ENCODE measurements around the gene PAMR1. TPM values are rescaled to one million over a fixed set of nuclear protein-coding genes. Genes with fewer than 3 reads are reported as not detected.

The PAMR1 gene
- total and polyA plus RNA-seq, 9 of the 15 experiments (the other 6 are each of a cell fraction or from before 2014, with no cell fraction given), result not detected

DNA sequence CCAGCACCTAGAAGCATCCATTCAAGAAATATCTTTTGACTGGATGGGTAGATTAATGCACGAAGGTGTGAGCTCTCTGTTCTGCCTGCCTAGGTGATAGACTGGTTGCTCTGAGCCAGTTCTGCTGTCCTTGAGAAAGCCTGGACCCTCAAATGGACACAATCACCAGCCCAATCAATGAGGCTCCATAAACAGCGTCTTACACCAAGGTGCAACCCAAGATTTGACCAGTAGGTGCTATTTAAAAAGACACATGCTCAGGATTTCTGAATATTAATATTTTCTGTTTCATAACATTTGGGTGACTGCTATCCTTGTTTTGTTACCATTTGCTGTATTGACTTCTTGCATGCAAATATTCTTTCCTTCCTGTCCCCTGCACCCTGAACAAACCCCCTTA, 39.0 kb downstream of the PAMR1 start:
- CTCF ChIA-PET (ENCODE audit: low intra/inter-chr PET ratio), result interaction anchor here (1.5 kb wide), 1 partner anchor 561 kb away, joined by 3 read pairs; no protein-coding TSS in a partner anchor
- TF ChIP-seq JUND (IDR thresholded peaks at IDR 0.05; ENCODE audit: borderline replicate concordance, low read depth, low read length) (no peak), JUND (tag; IDR thresholded peaks at IDR 0.05; ENCODE audit: borderline replicate concordance, low read depth, low read length) (no peak), ZNF785 (CRISPR knock-in tag; IDR thresholded peaks at IDR 0.05) (no peak), HOXB6 (CRISPR knock-in tag; IDR thresholded peaks at IDR 0.05; ENCODE audit: borderline replicate concordance) (no peak), NFRKB (IDR thresholded peaks at IDR 0.05; ENCODE audit: low read depth) (no peak), ZNF589 (CRISPR knock-in tag; IDR thresholded peaks at IDR 0.05; ENCODE audit: low read depth) (no peak), KHSRP (IDR thresholded peaks at IDR 0.05) (no peak), XRCC4 (IDR thresholded peaks at IDR 0.05; ENCODE audit: extremely low read depth, insufficient read depth, insufficient read length) (no peak), YY1 (IDR thresholded peaks at IDR 0.05; ENCODE audit: borderline replicate concordance in 1 of 3, control insufficient read depth in 1 of 3, extremely low read depth in 1 of 3, insufficient read depth in 3 of 3, insufficient read length in 1 of 3, insufficient replicate concordance in 2 of 3, low read depth in 1 of 3, low read length in 2 of 3) (no peak), DMBX1 (CRISPR knock-in tag; IDR thresholded peaks at IDR 0.05; ENCODE audit: borderline replicate concordance) (no peak)
- TF ChIP-seq, protein P1, sequence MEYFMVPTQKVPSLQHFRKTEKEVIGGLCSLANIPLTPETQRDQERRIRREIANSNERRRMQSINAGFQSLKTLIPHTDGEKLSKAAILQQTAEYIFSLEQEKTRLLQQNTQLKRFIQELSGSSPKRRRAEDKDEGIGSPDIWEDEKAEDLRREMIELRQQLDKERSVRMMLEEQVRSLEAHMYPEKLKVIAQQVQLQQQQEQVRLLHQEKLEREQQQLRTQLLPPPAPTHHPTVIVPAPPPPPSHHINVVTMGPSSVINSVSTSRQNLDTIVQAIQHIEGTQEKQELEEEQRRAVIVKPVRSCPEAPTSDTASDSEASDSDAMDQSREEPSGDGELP (CRISPR knock-in tag; IDR thresholded peaks at IDR 0.05; ENCODE audit: borderline replicate concordance), result no peak
- TF ChIP-seq, protein P2, sequence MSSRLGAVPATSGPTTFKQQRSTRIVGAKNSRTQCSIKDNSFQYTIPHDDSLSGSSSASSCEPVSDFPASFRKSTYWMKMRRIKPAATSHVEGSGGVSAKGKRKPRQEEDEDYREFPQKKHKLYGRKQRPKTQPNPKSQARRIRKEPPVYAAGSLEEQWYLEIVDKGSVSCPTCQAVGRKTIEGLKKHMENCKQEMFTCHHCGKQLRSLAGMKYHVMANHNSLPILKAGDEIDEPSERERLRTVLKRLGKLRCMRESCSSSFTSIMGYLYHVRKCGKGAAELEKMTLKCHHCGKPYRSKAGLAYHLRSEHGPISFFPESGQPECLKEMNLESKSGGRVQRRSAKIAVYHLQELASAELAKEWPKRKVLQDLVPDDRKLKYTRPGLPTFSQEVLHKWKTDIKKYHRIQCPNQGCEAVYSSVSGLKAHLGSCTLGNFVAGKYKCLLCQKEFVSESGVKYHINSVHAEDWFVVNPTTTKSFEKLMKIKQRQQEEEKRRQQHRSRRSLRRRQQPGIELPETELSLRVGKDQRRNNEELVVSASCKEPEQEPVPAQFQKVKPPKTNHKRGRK (tag; IDR thresholded peaks at IDR 0.05), result no peak
- TF ChIP-seq, protein P3, sequence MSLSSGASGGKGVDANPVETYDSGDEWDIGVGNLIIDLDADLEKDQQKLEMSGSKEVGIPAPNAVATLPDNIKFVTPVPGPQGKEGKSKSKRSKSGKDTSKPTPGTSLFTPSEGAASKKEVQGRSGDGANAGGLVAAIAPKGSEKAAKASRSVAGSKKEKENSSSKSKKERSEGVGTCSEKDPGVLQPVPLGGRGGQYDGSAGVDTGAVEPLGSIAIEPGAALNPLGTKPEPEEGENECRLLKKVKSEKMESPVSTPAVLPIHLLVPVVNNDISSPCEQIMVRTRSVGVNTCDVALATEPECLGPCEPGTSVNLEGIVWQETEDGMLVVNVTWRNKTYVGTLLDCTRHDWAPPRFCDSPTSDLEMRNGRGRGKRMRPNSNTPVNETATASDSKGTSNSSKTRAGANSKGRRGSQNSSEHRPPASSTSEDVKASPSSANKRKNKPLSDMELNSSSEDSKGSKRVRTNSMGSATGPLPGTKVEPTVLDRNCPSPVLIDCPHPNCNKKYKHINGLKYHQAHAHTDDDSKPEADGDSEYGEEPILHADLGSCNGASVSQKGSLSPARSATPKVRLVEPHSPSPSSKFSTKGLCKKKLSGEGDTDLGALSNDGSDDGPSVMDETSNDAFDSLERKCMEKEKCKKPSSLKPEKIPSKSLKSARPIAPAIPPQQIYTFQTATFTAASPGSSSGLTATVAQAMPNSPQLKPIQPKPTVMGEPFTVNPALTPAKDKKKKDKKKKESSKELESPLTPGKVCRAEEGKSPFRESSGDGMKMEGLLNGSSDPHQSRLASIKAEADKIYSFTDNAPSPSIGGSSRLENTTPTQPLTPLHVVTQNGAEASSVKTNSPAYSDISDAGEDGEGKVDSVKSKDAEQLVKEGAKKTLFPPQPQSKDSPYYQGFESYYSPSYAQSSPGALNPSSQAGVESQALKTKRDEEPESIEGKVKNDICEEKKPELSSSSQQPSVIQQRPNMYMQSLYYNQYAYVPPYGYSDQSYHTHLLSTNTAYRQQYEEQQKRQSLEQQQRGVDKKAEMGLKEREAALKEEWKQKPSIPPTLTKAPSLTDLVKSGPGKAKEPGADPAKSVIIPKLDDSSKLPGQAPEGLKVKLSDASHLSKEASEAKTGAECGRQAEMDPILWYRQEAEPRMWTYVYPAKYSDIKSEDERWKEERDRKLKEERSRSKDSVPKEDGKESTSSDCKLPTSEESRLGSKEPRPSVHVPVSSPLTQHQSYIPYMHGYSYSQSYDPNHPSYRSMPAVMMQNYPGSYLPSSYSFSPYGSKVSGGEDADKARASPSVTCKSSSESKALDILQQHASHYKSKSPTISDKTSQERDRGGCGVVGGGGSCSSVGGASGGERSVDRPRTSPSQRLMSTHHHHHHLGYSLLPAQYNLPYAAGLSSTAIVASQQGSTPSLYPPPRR (CRISPR knock-in tag; IDR thresholded peaks at IDR 0.05; ENCODE audit: borderline replicate concordance), result no peak

More for the DNA sequence above, 39.0 kb downstream of the PAMR1 start:
- Histone ChIP-seq H3K27me3 (ENCODE audit: control insufficient read depth in 2 of 2, insufficient read depth in 2 of 2, low read length in 2 of 2) (no peaks in the 10 kb centered on the region), H3K4me1 (replicated peaks in 1 of 2; ENCODE audit: control insufficient read depth in 2 of 2, insufficient read depth in 2 of 2, low read length in 2 of 2) (no peaks in the 10 kb centered on the region), H3K27ac (ENCODE audit: extremely low read depth, low read depth, low read length) (no peak overlapping the region), H3K79me2 (ENCODE audit: control insufficient read depth, insufficient read depth, low read length) (no peaks in the 10 kb centered on the region), H3K9me1 (ENCODE audit: control insufficient read depth, insufficient read depth, low read length) (no peaks in the 10 kb centered on the region), H4K20me1 (replicated peaks; ENCODE audit: control insufficient read depth, insufficient read depth, low read length) (no peaks in the 10 kb centered on the region), H3K9me3 (replicated peaks; ENCODE audit: control insufficient read depth, insufficient read depth, low read depth, low read length) (no peaks in the 10 kb centered on the region), H3K4me2 (ENCODE audit: insufficient read depth, low read length) (no peak overlapping the region), H2AFZ (ENCODE audit: low read depth, low read length) (no peak overlapping the region), H3K9ac (ENCODE audit: insufficient read depth in 1 of 2, low read depth in 2 of 2, low read length in 2 of 2) (no peak overlapping the region), H3K36me3 (ENCODE audit: control insufficient read depth, insufficient read depth, low read length) (no peaks in the 10 kb centered on the region), H3K4me3 (no peak overlapping the region)
- ATAC-seq (0 out of 3 replicates have a peak, but pooled peaks have one; percentile 43), DNase-seq (ENCODE audit: extremely low read depth in 1 of 4, low spot score in 3 of 4) (peak in 2 of 4 experiments; percentile 25 to 35), FAIRE-seq (no peak)
- POLR2A ChIA-PET, result no interaction called here
- intact Hi-C loops (cut with micrococcal nuclease) (loop anchor here (5.0 kb wide), 2 partner anchors 559 to 781 kb away; no protein-coding TSS in a partner anchor), in situ Hi-C loops (cut with MboI) (no loop called here)
- 0% methylated on average over 2 of the region's 2 CpGs for WGBS (ENCODE audit: insufficient coverage, low coverage, missing lambda C conversion rate)
- BruUV-seq (replicated peaks), result no TSS peak

Measured in K562 (cell line).